Measurements from ENCODE around the gene C13orf46. TPM values are rescaled to one million over a fixed set of nuclear protein-coding genes. Genes with fewer than 3 reads are reported as not detected.

Gene C13orf46
- total and polyA plus RNA-seq, 2 of the 8 experiments (the other 6 are each of a cell fraction or from before 2014, with no cell fraction given): 0.23 to 0.28 TPM

- Histone ChIP-seq H3K4ac (replicated peaks; ENCODE audit: insufficient read length, low read depth, low read length) (no peak overlapping the region), H2AK5ac (ENCODE audit: low read depth, low read length) (0 out of 2 replicates have a peak overlapping the region, but pooled peaks have one; percentile 39), H3K9ac (replicated peaks in 1 of 4; ENCODE audit: extremely low read depth in 1 of 4, low read depth in 3 of 4, low read length in 3 of 4) (no peak overlapping the region), H4K5ac (ENCODE audit: insufficient read length, low read depth, low read length) (no peak overlapping the region), H3K9me3 (ENCODE audit: insufficient read depth in 2 of 2, low read depth in 1 of 2, low read length in 1 of 2) (peaks cover 27 to 38% of the 10 kb centered on the region in 2 experiments; a peak in 3 of 4 replicates), H3K4me3 (ENCODE audit: extremely low read depth in 1 of 4, insufficient read depth in 2 of 4, low read depth in 3 of 4, low read length in 4 of 4) (no peak overlapping the region), H3K23ac (ENCODE audit: insufficient read length) (no peak overlapping the region), H2BK12ac (ENCODE audit: low read depth, low read length) (no peak overlapping the region), H3K79me2 (ENCODE audit: control insufficient read depth in 1 of 2, insufficient read depth in 2 of 2, low read length in 2 of 2) (no peaks in the 10 kb centered on the region), H3K18ac (ENCODE audit: extremely low read depth, low read length) (no peak overlapping the region), H3K4me2 (ENCODE audit: insufficient read depth in 1 of 2, low read depth in 2 of 2, low read length in 2 of 2) (no peak overlapping the region), H2BK5ac (ENCODE audit: low read depth, low read length) (no peak overlapping the region), H3K14ac (ENCODE audit: insufficient read length) (no peak overlapping the region), H3K36me3 (ENCODE audit: control insufficient read depth in 2 of 4, insufficient read depth in 4 of 4, low read length in 3 of 4) (no peaks in the 10 kb centered on the region), H2AFZ (ENCODE audit: low read length) (no peak overlapping the region), H4K20me1 (replicated peaks in 1 of 2; ENCODE audit: control insufficient read depth in 1 of 2, insufficient read depth in 2 of 2, low read length in 2 of 2) (peaks cover 0 to 8% of the 10 kb centered on the region in 2 experiments), H3K27me3 (replicated peaks in 1 of 4; ENCODE audit: control insufficient read depth in 3 of 4, extremely low read depth in 1 of 4, insufficient read depth in 3 of 4, low read length in 3 of 4) (no peaks in the 10 kb centered on the region), H3K23me2 (ENCODE audit: low read depth, low read length) (peaks cover 13% of the 10 kb centered on the region; the same call in 1 of the 2 replicates), H3K4me1 (replicated peaks in 1 of 4; ENCODE audit: control insufficient read depth in 3 of 4, insufficient read depth in 4 of 4, low read length in 3 of 4) (no peaks in the 10 kb centered on the region), H3K79me1 (ENCODE audit: low read depth, low read length) (no peaks in the 10 kb centered on the region), H2BK20ac (ENCODE audit: low read length) (no peak overlapping the region), H3K56ac (replicated peaks; ENCODE audit: insufficient read length, low read depth, low read length) (peak overlapping the region; percentile 93), H2BK120ac (replicated peaks; ENCODE audit: low read depth, low read length) (no peak overlapping the region), H2BK15ac (ENCODE audit: low read length) (no peak overlapping the region), H3K27ac (ENCODE audit: low read depth, low read length) (no peak overlapping the region), H4K91ac (replicated peaks; ENCODE audit: insufficient read length, low read length) (no peak overlapping the region), H4K8ac (ENCODE audit: extremely low read depth, insufficient read depth, low read length) (no peak overlapping the region)
- CTCF ChIA-PET (ENCODE audit: partially characterized antibody): interaction anchor here (0.7 kb wide), 1 partner anchor 15 kb away, joined by 3 read pairs; no protein-coding TSS in a partner anchor
- FAIRE-seq (no peak), DNase-seq (ENCODE audit: low read depth in 1 of 2, low spot score in 2 of 2) (no peak)
- POLR2A ChIA-PET (ENCODE audit: partially characterized antibody): no interaction called here
- TF ChIP-seq CHD1 (IDR thresholded peaks at IDR 0.05; ENCODE audit: low read depth, low read length) (no peak), GTF2F1 (IDR thresholded peaks at IDR 0.05; ENCODE audit: borderline replicate concordance, low read depth, low read length) (no peak), POLR2A (IDR thresholded peaks at IDR 0.05; ENCODE audit: control extremely low read depth in 1 of 2, low read depth in 2 of 2, low read length in 2 of 2) (no peak), POU5F1 (IDR thresholded peaks at IDR 0.05; ENCODE audit: low read depth, low read length) (no peak), RNF2 (IDR thresholded peaks at IDR 0.05; ENCODE audit: borderline replicate concordance, low read depth, low read length, missing control alignments, poor library complexity, severe bottlenecking) (no peak)
- WGBS, 2 experiments (ENCODE audit: extremely low coverage in 1 of 2, insufficient coverage in 1 of 2, insufficient read length in 1 of 2, insufficient replicate concordance in 2 of 2, low coverage in 1 of 2, low lambda C conversion rate in 2 of 2, missing lambda C conversion rate in 1 of 2): 93% methylated on average over 5 of the region's 5 CpGs; no CpG with 5 or more reads in 1 of the 2 experiments
Observed at GRCh38 chr13:113965968-113966884, 7.7 kb downstream of the C13orf46 start.

All from H1 (cell line).